HG02885 (cell line): ENCODE measurements around the gene CHMP4B.

ENCODE experiments used
- ATAC-seq: cut with Tn5 transposase; IDR thresholded peaks from one replicate; pipeline ENCODE4 v1.9.1; 2021; ENCODE audit warnings: mild to moderate bottlenecking; ENCODE audit not compliant: unreplicated experiment, poor library complexity

CHMP4B gene

DNA sequence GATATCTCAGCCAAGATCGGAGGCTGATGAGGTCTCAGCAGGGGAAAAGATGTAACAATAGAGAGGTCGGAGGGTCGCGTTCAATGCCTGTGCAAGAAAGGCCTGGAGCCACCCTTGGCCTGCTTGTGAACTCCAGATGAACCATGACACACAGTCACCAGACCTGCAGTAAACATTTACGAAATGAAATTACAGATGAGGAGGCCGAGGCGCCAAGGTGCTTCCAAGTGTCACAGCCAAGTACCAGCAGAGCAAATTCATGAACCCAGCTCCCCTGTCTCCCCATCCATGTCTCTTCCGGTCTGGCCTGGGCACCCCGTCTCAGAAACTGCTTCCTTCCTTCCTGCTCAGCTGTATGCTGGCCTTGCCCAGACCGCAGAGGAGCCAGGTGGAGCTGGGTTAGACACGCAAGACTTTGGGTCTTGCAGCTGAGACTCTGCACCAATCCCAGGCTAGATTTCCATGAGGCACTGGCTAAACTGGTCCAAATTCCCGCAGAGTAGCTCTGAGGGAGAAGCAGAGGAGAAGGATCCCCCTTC, 48.1 kb downstream of the CHMP4B start:
- ATAC-seq = no peak

DNA sequence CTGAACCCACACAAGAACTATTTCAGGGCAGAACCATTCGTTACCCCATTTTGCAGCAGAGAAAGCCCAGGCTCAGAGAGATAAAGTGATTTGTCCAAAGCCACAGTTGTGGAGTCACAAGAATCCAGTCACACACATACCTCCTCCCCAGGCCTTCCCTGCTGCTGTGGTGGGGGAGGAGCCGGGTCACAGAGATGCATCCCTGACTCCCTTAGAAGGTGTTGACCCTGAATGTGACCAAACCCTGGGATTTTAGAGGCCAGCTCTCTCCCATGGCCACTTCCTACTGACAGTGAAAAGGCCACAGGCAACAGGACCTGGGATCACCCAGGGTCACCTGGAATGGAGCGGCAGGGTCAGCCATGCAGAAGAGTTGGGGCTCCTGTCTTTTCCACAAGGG, 48.6 kb downstream of the CHMP4B start:
- ATAC-seq = no peak

DNA sequence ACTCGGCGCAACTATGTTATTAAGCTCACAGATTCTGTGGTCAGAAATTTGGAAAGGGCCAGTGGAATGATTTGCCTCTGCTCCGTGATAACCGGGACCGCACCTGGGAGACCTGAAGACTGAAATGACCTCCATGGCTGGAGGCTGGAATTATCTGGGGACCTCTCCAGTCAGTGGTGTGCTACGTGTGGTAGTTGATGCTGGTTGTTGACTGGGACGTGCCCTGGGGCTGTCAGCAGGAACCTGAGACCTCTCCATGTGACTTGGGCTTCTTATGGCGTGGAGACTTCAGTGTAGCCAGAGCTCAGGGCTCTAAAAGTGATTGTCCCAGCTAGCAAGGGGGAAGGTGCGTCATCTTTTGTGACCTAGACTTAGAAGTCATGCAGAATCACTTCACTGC, 50.3 kb downstream of the CHMP4B start:
- no peak for ATAC-seq

- peak; percentile 53 for ATAC-seq
These were observed 51.7 kb downstream of the CHMP4B start for GRCh38 chr20:33862709-33863403.

DNA sequence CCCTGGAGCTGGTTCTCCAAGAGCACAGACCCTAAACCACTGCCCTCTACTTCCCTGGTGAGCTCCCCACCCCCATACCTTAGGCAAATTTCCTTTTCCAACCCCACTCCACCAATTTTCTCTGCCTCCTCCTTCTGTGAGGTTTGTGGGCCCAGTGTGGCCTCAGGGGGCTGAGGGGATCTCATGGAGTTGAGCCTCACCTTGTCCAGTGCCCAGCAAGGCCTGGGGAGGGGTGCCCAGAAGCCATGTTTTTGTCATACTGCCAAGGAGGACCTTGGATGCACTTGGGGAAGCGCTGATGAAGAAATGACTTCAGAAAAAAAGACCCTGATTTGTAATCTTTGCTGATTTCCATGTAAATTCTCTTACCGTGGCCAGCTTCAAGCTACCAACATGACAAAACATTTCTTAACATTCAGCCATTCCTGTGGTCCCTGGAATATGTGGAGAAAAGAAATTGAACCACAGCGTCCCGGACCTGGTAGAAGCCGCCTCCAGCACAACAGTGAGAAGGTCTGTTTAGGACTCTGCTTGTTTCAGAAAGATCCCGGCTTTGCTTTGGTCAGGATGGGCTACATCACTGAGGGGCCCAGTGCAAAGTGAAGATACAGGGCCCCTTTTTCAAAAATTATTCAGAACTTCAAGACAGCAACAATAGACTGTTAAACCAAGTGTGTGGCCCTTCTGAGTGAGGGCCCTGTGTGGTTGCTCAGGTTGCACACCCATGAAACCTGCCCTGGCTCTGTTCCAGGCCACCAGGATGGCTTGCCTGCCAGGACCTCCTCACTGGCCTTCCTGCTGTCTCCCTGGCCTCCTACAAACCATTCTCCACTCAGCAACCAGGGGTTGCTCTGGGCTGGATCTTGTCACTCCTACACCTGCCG, 52.5 kb downstream of the CHMP4B start:
- ATAC-seq = no peak

DNA sequence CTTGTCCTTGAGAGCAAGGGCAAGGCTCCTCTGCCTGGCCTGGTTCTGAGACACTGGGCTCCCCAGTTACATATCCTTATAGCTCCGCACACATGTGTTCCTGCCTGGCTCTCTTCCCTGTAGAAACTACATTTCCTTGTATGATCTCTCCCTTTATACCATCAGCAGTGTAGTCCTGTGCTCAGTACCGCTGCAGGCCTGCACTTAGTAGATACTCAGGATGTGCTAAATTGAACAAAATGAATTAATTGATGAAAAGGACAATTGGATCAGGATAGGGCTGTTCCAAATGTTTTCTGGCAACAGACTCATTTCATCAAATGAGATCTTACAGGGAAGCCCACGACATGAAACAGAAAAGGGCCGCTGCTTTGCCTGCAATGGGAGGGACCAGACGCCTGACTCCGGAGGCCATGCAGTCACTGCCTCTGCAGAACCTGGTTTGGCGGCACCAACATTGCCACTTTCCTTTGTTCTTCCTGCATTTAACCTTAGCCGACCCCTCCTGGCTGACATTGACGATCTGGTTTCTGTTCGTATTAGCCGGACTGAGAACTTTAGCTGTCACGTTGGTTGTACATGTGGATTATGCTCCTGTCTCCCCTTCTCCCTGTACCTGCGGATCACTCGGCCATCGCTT, 53.3 kb downstream of the CHMP4B start:
- ATAC-seq = no peak

GRCh38 chr20:33865761-33866370, 54.7 kb downstream of the CHMP4B start:
- ATAC-seq = no peak

GRCh38 chr20:33866398-33867100, 55.4 kb downstream of the CHMP4B start:
- ATAC-seq = no peak

GRCh38 chr20:33868042-33868441, 56.9 kb downstream of the CHMP4B start:
- ATAC-seq = no peak

DNA sequence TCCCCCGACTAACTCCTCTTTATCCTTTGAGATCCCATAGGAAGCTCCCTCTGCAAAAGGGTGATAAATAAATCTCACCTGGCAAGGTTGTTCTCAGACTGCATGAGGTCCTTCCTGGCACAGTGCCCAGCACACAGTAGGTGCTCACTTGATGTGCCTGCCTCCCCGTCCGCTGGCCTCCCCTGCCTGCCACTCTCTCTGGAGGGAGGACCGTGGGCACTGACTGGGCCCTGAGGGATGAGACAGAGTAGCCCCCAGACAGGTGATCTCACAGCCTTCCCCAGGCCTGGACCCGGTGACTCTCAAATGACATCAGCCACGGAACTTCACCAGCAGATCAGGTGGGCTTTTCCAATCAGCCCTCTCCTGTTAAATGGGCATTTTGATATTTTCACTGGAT, 57.4 kb downstream of the CHMP4B start:
- no peak for ATAC-seq

- ATAC-seq = no peak
These were observed 58.1 kb downstream of the CHMP4B start for GRCh38 chr20:33869283-33869682.

GRCh38 chr20:33871362-33871761, 60.2 kb downstream of the CHMP4B start:
- ATAC-seq = no peak

- ATAC-seq = no peak
These were observed 63.0 kb downstream of the CHMP4B start for GRCh38 chr20:33874129-33874528.

DNA sequence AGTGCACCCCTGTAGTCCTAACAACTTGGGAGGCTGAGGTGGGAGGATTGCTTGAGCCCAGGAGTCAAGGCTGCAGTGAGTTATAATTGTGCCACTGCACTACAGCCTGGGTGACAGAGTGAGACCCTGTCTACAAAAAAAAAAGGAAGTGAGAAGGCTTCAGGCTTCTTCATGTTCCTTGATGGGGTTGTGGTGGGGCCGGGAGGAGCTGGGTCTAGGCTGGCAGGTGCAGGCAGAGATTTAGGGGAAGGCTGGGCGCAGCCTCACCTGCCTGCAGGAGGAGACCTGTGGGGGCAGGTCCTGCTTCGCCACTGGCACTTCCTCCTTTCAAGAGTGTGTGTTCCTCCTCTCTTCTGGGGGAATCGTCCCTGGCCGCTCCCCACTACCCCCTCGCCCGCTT, 63.9 kb downstream of the CHMP4B start:
- ATAC-seq = peak; percentile 70

- no peak for ATAC-seq
These were observed 64.4 kb downstream of the CHMP4B start for GRCh38 chr20:33875534-33876026.

DNA sequence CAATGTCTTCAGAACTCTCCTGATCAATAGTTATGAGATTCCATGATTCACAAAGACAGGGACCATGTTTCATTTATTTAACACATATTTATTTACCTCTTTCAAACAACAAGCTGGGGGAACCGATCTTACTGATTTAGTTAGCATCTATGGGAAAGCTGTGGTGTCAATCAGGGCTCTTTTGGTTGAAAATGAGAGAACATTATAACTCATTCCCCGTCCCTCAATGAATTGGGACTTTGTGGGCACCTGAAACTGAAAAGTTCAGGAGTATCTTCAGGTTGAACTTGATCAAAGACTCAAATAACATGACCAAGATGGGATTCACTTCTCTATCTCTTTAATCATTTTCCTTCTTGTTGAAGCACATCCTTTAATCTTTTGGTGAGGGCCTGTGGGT, 67.4 kb downstream of the CHMP4B start:
- ATAC-seq = no peak

DNA sequence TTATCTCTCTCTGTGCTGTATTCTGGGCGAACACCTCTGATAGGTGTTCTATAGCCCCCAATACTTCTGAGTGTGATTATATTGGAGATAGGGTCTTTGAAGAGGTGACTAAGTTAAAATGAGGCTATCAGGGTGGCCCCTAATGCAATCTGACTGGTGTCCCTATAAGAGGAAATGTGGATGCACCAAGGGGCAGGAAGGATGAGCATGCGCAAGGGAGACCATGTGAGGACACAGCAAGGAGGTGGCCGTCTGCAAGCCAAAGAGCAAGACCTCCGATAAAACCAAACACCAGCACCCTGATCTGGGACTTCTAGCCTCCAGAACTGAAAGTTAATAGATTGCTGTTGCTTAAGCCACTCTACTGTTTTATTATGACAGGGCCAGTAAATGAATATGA, 69.2 kb downstream of the CHMP4B start:
- ATAC-seq = no peak

DNA sequence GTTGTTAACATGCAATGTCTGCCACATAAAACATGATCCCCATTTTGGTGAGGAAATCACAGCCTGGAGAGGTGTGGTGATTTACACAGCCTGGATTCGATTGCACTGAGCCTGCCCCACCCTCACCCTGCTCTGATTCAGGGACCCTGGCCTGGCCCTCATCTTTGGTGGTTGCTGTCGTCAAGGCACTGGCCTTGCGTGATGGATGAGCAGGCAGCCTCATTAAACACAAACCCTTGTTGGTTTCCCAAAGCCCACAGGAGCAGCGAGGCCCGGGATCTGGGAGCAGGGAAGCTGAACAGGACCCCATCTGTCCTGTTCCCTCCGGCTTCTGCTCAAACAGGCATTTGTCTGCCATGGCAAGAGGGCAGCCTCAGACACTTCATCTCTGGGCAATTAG, 70.8 kb downstream of the CHMP4B start:
- no peak for ATAC-seq

GRCh38 chr20:33882481-33882880, 71.3 kb downstream of the CHMP4B start:
- no peak for ATAC-seq

DNA sequence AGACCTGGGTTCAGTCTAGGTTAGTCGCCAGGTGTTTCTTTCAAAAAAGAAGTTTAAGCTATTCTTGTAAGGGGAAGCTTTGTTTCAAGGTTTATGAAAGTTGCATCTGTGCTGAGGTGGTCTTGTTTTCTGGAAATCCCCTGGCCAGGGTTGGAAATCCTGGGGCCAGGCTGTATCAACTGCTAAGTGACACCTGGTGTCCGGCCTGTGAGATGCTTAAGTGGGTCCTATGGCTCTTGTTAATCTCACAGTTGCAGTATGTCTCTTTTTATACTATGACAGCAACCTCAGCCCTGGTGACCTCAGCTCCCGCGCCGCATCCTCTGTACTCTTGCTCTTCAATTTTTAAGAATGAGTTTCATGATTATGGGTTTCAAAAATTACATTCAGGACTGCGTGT, 72.0 kb downstream of the CHMP4B start:
- peak; percentile 78 for ATAC-seq
